Stimulated activated CD8-positive, alpha-beta memory T cell treated with anti-CD3 and anti-CD28 coated beads, Interleukin-7, amount 100 ng/mL, for 1 hour (primary cell): ENCODE results near the gene RYR1.
"Not testable (repeated sequence)": the region's sequence is repeated elsewhere in the genome, so short reads cannot be mapped to it uniquely, and the experiment has no call there.

Experiments
- DNase-seq, 2 donors: peaks; one replicate each; pipeline ENCODE4 v3.0.0-alpha.2; 2020; ENCODE audit warnings: low read depth in 2 of 2

RYR1 gene

DNA sequence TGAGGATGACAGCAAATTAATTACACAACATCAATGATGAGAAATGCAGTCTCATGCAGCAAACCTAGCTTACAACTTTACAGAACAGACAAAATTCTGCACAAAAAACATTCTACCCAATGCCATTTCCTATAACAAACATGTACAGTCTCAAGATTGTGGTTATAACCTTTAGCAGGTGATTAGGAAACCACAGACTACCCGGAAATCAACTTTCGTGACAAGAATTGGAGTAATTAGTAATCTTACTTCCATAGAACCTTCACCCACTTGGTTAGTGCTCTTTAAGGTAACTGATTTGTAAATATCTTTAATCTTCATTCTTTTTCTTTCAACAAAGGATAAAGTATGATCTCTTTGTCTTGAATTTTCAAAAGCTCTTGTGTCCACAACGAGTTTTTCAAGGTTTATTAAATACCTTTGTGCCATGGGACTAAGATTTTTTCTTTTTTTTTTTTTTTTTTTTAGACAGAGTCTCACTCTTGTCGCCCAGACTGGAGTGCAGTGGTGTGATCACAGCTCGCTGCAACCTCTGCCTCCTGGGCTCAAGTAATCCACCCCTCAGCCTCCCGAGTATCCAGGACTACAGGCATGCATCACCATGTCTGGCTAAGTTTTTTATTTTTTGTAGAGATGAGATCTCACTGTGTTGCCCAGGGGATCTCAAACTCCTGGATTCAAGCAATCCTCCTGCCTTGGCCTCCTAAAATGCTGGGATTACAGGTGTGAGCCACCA, 105.5 kb downstream of the RYR1 start:
- no peak for DNase-seq

DNA sequence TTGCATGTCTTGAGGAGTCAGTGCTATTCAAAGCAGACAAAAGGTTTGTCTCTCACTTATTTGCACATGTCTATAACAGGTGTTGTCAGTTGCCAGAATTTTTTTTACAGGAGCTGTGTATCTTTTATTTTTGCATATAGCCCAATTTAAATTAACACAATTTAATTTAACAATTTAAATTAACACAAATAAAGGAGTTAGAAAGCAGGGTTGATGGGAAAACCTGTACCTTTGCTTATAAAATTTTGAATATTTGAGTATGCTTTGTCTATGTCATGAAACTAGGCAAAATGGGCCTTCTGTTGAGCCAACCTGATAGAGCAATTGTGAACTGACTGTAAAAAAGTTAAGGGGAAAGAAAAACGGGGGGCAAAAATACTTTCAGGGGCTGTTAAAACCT, 106.3 kb downstream of the RYR1 start:
- no peak for DNase-seq

DNA sequence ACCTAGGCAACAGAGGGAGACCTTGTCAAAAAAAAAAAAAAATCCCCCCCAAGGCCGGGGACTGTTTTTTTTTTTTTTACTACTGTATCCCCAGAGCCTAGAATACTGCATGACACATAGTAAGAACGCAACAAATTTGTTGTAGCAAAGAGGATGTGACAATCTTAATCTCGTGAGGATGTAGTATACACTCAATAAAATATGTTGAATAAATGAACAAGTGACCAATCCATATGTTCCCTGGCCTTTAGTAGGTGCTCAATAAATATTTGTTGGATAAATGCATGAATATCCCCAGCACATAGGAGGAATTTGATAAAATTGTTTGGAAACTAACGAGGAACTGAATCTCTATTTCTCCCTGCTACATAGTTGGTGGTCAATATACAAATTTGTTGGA, 108.5 kb downstream of the RYR1 start:
- DNase-seq = no peak

DNA sequence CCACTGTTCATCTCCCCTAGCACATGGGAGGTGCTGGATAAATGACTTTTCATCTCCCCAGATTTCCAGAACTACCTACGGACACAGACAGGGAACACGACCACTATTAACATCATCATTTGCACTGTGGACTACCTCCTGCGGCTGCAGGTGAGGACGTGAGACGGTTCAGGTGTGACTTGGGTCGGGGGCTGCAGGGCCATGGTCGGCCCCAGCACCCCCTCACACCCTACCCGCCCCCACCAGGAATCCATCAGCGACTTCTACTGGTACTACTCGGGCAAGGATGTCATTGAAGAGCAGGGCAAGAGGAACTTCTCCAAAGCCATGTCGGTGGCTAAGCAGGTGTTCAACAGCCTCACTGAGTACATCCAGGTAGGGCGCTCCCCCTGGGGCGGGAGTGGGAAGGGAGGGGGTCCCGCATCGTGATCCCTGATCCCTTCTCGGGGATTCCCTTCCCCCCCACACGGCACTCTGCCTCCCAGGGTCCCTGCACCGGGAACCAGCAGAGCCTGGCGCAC, 109.9 kb downstream of the RYR1 start:
- no peak for DNase-seq

DNA sequence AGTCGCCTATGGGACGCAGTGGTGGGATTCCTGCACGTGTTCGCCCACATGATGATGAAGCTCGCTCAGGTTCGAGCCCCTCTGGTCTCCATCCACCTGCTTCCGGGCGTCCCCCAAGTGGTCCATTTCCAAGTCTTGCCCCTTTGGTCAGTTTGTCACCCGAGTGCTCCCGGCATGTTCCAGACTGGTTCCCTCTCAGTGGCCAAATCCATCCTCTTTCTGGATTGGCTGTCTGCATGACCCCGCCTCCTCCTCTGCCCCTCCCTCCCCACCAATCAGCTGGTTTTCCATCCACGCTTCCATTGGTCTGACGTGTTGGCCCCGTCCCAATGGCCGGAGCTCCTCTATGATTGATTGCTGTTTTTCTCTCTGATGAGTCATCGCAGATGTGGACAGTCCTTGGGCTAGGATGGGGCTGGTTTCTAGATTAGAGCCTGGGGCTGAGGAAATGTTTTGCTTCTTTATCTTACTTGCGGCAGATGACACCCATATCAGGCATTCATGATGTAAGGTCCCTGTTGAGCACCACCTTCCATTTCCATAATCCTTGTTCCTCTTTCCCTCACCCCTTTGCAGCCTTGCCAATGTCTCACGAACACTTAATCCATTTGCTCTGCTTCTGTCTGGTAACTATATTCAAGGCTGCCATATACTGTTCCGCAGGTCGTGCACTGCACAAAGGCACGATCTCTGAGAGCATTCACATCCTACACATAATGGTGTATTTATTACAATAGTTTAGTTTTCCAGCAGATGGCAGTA, 110.5 kb downstream of the RYR1 start:
- no peak for DNase-seq

DNA sequence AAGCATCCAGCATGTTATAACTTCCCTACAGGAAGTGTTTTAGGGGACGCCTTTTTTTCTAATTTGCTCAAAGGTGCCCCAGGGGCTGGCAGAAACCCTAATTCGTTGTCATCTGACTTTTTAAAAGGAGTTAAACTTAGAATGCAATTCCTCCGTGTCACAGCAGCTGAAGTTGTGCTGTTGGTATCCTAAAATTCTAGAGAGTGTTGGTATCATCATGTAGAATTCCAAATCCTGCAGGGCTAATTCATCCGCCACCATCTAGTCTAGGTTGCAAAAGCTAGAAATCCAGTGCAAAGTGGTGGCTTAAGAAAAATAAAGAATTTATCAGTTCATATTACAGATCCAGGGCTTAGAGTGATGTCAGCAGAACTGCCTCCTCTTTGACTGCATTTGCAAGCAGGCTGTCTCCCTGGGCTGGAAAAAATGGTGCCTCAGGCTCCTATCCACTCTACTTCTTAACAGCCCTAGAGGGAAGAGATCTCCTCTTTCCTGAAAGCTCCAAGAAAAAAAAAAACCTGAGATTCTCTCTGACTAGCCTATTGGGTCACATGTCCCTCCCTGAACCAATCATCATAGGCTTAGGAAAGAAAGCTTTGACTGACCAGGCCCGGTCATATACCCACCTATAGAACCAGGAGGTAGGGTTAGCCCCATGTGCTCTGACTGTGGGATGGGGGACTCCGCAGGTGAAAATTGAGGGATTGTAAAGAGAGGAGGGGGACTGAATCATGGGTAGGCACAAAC, 111.3 kb downstream of the RYR1 start:
- DNase-seq = no peak

DNA sequence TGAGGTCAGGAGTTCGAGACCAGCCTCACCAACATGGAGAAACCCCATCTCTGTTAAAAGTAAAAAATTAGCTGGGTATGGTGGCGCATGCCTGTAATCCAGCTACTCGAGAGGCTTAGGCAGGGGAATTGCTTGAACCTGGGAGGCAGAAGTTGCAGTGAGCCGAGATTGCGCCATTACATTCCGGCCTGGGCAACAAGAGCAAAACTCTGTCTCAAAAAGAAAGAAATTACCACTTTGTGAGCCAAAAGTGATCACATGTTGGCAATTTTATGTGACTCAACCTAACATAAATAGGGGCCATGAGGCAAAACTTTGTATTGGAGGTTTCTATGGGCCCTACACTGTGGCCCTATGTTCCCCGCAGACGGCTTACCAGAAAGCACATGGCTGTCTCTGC, 112.1 kb downstream of the RYR1 start:
- DNase-seq = no peak

DNA sequence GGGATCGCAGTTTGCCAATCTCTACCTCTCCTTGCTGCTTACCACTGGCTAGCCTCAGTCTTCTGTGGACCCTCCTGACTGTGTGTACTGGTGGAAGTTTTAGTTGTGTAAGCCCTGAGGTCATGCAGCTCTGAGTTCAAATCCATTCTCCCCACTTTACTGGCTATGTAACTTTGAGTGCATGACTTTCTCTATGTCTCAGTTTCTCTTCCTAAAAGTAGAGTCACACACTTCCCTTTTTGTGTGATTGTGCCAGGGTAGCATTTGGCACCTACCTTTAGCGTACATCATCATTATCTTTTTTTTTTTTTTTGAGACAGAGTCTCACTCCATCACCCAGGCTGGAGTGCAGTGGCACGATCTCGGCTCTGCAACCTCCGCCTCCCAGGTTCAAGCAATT, 113.9 kb downstream of the RYR1 start:
- no peak for DNase-seq

DNA sequence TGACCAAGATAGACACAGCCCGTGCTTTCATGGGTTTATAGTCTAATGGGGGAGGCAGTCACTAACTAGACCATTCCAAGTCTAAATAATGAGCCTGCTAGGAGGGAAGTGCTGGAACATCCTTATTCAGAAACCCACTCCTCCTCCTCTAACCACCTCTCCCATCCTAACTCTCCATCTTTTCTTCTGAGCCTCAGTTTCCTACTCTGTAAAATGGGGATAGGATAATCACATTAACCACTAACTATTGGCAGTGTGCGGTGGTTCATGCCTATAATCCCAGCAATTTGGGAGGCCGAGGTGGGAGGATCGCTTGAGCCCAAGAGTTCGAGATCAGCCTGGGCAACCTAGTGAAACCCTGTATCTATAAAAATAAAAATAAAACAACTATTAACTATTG, 115.6 kb downstream of the RYR1 start:
- no peak for DNase-seq

DNA sequence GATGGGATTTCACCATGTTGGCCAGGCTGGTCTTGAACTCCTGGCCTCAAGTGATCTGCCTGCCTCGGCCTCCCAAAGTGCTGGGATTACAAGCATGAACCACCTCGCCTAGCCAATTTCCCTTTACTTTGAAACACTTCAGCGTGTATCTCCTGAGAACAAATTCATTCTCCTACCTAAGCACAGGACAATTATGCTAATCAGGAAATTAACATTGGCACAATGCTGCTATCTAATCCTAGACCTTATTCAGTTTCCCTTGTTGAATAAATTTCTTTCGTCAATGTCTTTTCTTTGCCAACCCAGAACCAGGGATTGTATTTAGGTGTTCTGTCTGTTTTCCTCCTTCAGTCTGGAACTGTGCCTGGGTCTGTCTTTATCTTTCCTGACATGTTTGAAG, 116.5 kb downstream of the RYR1 start:
- DNase-seq = no peak

DNA sequence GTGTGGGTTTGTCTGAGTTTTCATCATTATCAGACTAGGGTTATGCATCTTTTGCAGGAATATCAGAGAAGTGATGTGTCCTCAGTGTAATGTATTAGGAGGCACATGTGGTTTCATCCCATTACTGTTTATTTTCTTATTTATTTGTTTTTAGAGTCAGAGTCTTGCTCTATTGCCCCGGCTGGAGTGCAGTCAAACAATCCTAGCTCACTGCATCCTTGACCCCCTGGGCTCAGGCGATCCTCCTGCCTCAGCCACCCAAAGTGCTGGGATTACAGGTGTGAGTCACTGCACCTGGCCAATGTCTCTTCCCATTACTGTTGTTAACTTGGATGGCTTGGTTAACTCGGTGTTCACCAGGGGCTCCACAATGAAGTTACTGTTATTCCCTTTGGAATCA, 116.9 kb downstream of the RYR1 start:
- DNase-seq = no peak

DNA sequence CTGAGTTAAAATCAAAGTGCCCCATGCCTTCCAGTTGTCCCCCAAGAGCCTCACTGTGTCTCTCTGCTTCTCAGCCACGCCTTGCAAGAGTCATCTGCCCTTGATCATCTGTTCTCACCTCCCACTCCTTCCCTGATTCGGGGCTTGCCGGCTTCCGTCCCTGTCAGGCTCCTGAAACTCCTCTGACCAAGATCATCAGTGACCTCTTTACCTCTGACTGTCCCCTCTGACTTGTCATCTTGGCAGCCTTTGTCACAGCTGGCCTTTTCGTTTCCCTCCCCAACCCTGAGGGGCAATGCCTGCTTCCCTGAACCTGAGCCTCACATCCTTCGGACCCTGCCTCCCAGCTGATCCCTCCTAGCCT, 117.9 kb downstream of the RYR1 start:
- DNase-seq = no peak

DNA sequence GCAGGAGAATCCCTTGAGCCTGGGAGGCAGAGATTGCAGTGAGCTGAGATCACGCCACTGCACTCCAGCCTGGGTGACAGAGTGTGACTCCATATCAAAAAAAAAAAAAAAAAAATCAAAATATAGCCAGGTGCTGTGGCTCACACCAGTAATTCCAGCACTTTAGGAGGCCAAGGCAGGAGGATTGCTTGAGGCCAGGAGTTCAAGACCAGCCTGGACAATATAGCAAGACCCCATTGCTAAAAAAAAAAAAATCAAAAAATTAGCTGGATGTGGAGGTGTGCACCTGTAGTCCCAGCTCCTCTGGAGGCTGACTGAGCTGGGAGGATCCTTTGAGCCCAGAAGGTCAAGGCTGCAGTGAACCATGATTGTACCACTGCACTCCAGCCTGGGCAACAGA, 119.7 kb downstream of the RYR1 start:
- not testable (repeated sequence) for DNase-seq

DNA sequence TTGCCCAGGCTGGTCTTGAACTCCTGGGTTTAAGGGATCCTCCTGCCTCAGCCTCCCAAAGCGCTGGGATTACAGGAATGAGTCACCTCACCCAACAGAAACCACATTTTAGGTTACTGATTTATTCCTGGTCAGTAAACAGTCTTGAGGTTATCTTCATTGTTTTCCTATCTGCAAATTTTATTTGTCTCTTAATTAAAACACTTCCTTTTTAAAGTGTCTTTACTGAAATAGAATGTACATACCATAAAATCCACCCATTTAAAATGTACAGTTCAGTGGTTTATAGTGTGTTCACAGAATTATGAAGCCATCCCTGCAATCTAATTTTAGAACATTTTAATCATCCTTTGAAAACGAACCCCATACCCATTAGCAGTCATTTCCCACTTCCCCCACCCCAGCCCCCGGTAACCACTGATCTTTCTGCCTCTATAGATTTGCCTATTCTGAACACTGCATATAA, 121.2 kb downstream of the RYR1 start:
- no peak for DNase-seq

DNA sequence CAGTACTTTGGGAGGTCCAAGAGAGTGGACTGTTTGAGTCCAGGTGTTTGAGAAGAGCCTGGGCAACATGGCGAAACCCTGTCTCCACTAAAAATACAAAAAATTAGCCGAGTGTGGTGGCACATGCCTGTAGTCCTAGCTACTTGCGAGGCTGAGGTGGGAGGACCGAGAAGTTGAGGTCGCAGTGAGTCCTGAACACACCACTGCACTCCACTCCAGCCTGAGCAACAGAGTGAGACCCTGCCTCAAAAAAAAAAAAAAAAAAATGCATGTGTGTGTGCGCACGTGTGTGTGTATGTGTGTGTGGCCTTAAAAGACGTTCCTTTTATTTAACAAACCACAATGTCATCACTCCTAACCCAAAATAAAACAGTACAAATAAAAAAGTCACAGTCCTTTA, 121.7 kb downstream of the RYR1 start:
- no peak for DNase-seq

DNA sequence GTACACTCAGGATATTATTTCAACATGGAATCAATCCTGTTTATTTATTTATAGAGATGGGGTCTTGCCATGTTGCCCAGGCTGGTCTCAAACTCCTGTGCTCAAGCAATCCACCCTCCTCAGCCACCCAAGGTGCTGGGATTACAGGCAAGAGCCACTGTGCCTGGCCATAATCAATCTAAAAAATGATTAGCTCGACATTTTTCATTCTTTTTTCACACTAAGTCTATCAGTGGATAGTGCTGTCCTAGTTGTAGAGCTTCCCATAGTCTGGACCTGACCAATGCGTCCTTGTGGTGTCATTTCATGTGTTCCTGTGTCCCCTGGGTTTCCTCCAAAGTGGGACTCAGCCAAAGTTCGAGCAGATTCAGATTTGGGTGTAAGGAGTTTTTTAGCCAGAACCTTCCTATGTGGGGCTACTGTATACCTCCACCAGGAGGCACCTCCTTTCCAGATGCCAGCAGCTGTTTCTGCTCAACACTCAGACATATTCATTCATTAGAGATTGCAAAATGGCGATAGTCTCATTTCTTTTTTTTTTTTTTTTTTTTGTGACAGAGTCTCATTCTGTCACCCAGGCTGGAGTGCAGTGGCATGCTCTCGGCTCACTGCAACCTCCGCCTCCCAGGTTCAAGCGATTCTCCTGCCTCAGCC, 123.2 kb downstream of the RYR1 start:
- no peak for DNase-seq

DNA sequence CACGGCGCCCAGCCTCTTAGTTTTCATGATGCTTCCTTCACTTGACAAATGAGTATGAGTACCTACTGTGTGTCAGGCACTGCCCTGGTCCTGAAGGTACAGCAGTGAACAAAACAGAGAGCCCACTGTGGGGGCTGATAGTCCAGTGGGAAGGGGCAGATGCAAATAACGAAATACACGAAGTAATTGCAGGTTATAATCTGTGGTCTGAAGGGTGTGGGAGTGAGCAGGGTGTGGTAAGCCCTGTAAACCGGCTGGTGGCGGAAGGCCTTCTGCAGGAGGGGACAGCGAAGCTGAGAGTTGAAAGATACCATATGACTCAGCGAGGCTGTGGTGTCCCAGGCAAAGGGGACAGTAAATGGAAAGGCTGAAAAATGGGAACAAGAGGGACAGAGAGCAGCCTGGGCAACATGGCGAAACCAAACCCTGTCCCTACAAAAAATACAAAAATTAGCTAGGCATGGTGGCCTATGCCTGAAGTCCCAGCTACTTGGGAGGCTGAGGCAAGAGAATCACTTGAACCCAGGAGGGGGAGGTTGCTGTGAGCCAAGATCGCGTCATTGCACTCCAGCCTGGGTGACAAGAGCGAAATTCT, 123.8 kb downstream of the RYR1 start:
- no peak for DNase-seq

DNA sequence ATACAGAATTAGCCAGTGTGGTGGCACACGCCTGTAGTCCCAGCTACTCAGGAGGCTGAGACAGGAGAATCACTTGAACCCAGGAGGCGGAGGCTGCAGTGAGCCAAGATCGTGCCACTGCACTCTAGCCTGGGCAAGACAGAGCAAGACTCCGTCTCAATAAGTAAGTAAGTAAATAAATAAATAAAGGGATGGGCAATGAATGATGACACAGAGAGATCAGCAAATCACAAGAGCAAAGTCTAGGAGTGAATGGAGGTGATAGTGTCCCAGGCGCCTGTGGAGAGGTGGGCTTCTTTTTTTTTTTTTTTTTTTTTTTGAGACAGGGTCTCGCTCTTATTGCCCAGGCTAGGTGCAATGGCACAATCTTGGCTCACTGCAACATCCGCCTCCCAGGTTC, 125.4 kb downstream of the RYR1 start:
- DNase-seq = not testable (repeated sequence)

DNA sequence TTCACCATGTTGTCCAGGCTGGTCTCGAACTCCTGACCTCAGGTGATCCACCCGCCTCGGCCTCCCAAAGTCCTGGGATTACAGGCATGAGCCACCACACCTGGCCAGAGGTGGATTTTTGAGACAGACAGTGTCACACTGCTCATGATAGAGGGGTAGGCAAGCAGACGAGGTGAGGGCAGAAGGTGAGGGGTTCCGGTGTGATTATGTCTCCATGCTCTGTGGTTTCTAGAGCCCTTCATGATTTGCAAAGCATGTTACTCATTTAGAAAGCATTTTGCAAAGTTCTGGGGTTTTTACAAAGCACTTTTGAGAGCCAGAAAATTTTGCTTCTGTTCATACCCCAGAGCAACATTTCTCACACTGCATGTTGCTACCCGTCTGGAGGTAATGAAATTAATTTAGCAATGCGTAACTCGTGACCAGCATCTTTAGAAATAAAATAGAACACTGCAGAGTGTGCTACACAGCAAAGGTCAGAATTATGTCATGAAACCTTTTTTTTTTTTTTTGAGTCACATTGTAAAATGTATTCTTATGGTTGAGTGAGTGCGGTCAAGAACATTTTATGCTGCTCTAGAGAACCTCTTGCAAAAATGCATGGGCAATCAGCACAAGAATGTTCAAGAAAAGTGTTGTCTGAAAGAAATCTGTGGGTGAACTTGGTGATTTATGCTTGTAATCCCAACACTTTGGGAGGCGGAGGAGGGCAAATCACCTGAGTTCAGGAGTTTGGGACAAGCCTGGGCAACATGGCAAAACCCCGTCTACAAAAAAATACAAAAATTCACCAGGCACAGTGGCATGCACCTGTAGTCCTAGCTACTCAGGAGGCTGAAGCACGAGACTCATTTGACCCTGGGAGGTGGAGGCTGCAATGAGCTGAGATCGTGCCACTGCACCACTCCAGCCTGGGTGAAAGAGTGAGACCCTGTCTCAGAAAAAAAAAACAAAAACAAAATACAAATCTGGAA, 126.2 kb downstream of the RYR1 start:
- DNase-seq = no peak

DNA sequence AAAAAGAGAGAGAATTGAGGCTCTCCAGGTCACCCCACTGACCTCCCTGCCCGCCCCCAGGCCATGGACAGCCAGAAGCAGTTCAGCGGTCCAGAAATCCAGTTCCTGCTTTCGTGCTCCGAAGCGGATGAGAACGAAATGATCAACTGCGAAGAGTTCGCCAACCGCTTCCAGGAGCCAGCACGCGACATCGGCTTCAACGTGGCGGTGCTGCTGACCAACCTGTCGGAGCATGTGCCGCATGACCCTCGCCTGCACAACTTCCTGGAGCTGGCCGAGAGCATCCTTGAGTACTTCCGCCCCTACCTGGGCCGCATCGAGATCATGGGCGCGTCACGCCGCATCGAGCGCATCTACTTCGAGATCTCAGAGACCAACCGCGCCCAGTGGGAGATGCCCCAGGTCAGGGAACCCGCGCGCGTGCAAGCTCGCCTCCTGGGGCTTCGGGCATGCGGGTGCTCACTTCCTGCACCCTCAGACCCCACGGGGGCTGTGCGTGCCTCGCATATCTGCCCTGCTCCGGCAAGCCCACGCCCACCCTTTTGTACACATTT, 127.6 kb downstream of the RYR1 start:
- no peak for DNase-seq
